WTC11 (cell line): ENCODE results near the gene MACROH2A2. TPM values are rescaled to one million over a fixed set of nuclear protein-coding genes. Genes with fewer than 3 reads are reported as not detected.
A peak's percentile ranks its signal among the peaks of the same experiment; 100 is the strongest.
"Not testable (repeated sequence)": the region's sequence is repeated elsewhere in the genome, so short reads cannot be mapped to it uniquely, and the experiment has no call there.

Experiments used
- ATAC-seq: fragments of 200-7000 bp; cut with Tn5 transposase; 2 replicates; pipeline ENCODE4 v1.10.0; 2021; ENCODE audit warnings: mild to moderate bottlenecking, moderate library complexity
- CTCF ChIA-PET: fragments of 300-600 bp; sonication (Branson Sonifier 250); formaldehyde crosslinking; loops from one replicate; lab custom pipeline; 2021; ENCODE audit warnings: antibody characterized with exemption; lab: Charles Lee
- POLR2A ChIA-PET: fragments of 350-600 bp; sonication (Branson Sonifier 250); formaldehyde crosslinking; loops from one replicate; lab custom pipeline; 2021; ENCODE audit warnings: antibody characterized with exemption; lab: Charles Lee
- DNase-seq: peaks from one replicate; pipeline ENCODE4 v3.0.0; 2021; ENCODE audit warnings: low spot score
- H3K27ac Mint-ChIP-seq: 2 replicates; pipeline ENCODE4 v1.8.0; 2021; ENCODE audit warnings: mixed read lengths
- H3K27me3 Mint-ChIP-seq: 2 replicates; pipeline ENCODE4 v1.8.0; 2021; ENCODE audit warnings: low read depth, mild to moderate bottlenecking, moderate library complexity, mixed read lengths
- H3K36me3 Mint-ChIP-seq: 2 replicates; pipeline ENCODE4 v1.8.0; 2021; ENCODE audit warnings: mixed read lengths
- H3K4me1 Mint-ChIP-seq: 2 replicates; pipeline ENCODE4 v1.8.0; 2022; ENCODE audit warnings: mixed read lengths
- H3K4me3 Mint-ChIP-seq: 2 replicates; pipeline ENCODE4 v1.8.0; 2021; ENCODE audit warnings: mild to moderate bottlenecking, moderate library complexity, mixed read lengths
- H3K9me3 Mint-ChIP-seq: 2 replicates; pipeline ENCODE4 v1.8.0; 2021; ENCODE audit warnings: mixed read lengths
- GRHL2 ChIP-seq: fragments of 250-450 bp; sonication (Bioruptor Pico); IDR thresholded peaks from 2 replicates; pipeline ENCODE4 v1.8.0; 2022; ENCODE audit warnings: mild to moderate bottlenecking, moderate library complexity; ENCODE audit not compliant: insufficient replicate concordance, severe bottlenecking
- PRDM15 ChIP-seq: sonication (generic); formaldehyde crosslinking; IDR thresholded peaks from 2 replicates; pipeline ENCODE4 v1.8.0; 2022; ENCODE audit warnings: missing genetic modification reagents
- SP1 ChIP-seq: sonication (generic); formaldehyde crosslinking; conservative IDR thresholded peaks from 2 replicates; pipeline ENCODE4 v1.8.1; 2022; ENCODE audit warnings: missing genetic modification reagents
- USF2 ChIP-seq: sonication (generic); formaldehyde crosslinking; IDR thresholded peaks from 2 replicates; pipeline ENCODE4 v1.8.1; 2023; ENCODE audit warnings: mild to moderate bottlenecking, missing genetic modification reagents, moderate library complexity
- ZBTB21 ChIP-seq: sonication (generic); formaldehyde crosslinking; IDR thresholded peaks from 2 replicates; pipeline ENCODE4 v1.8.1; 2023; ENCODE audit warnings: mild to moderate bottlenecking, missing genetic modification reagents, borderline replicate concordance
- ZNF423 ChIP-seq: fragments of 250-450 bp; sonication (Bioruptor Pico); IDR thresholded peaks from 2 replicates; pipeline ENCODE4 v2.1.2; 2022; ENCODE audit warnings: mild to moderate bottlenecking, moderate library complexity
- total RNA-seq: library from RNA; stranded (reverse); gene quantifications from 3 replicates; pipeline ENCODE4 v1.2.3, GENCODE V29; 2021
- TF ChIP-seq, protein P1 (sequence below): sonication (generic); formaldehyde crosslinking; IDR thresholded peaks from 2 replicates; pipeline ENCODE4 v1.8.0; 2022; ENCODE audit warnings: mild to moderate bottlenecking, missing genetic modification reagents
- TF ChIP-seq, protein P2 (sequence below): sonication (generic); formaldehyde crosslinking; IDR thresholded peaks from 2 replicates; pipeline ENCODE4 v1.8.1; 2023; ENCODE audit warnings: mild to moderate bottlenecking, missing genetic modification reagents

Gene MACROH2A2
- total RNA-seq, 1 experiment from 2014 or later = 35.4 TPM

GRCh38 chr10:70041016-70041415 is 11.6 kb upstream of the MACROH2A2 start:
- TF ChIP-seq PRDM15 (CRISPR knock-in tag) = no peak
- no peak for TF ChIP-seq GRHL2 (CRISPR knock-in tag)
- TF ChIP-seq, protein P1, sequence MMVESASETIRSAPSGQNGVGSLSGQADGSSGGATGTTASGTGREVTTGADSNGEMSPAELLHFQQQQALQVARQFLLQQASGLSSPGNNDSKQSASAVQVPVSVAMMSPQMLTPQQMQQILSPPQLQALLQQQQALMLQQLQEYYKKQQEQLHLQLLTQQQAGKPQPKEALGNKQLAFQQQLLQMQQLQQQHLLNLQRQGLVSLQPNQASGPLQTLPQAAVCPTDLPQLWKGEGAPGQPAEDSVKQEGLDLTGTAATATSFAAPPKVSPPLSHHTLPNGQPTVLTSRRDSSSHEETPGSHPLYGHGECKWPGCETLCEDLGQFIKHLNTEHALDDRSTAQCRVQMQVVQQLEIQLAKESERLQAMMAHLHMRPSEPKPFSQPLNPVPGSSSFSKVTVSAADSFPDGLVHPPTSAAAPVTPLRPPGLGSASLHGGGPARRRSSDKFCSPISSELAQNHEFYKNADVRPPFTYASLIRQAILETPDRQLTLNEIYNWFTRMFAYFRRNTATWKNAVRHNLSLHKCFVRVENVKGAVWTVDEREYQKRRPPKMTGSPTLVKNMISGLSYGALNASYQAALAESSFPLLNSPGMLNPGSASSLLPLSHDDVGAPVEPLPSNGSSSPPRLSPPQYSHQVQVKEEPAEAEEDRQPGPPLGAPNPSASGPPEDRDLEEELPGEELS (CRISPR knock-in tag) = no peak
- TF ChIP-seq, protein P2, sequence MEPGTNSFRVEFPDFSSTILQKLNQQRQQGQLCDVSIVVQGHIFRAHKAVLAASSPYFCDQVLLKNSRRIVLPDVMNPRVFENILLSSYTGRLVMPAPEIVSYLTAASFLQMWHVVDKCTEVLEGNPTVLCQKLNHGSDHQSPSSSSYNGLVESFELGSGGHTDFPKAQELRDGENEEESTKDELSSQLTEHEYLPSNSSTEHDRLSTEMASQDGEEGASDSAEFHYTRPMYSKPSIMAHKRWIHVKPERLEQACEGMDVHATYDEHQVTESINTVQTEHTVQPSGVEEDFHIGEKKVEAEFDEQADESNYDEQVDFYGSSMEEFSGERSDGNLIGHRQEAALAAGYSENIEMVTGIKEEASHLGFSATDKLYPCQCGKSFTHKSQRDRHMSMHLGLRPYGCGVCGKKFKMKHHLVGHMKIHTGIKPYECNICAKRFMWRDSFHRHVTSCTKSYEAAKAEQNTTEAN (CRISPR knock-in tag) = no peak
- TF ChIP-seq USF2 (CRISPR knock-in tag) = no peak
- no peak for TF ChIP-seq ZBTB21 (CRISPR knock-in tag)
- no peak for TF ChIP-seq SP1 (CRISPR knock-in tag)
- Mint-ChIP-seq H3K4me1 (peaks cover 31% of the 10 kb centered on the region), H3K4me3 (peak overlapping the region; percentile 24; the same call in 1 of the 2 replicates), H3K27me3 (peaks cover 77% of the 10 kb centered on the region), H3K9me3 (peaks cover 39% of the 10 kb centered on the region), H3K27ac (no peak overlapping the region), H3K36me3 (peaks cover 20% of the 10 kb centered on the region)
- POLR2A ChIA-PET = interaction anchor here (0.6 kb wide), 1 partner anchor 58 kb away, joined by 5 read pairs; no protein-coding TSS in a partner anchor
- CTCF ChIA-PET = interaction anchor here (1.1 kb wide), 1 partner anchor 82 kb away, joined by 5 read pairs; no protein-coding TSS in a partner anchor
- ATAC-seq = no peak
- DNase-seq = no peak

DNA sequence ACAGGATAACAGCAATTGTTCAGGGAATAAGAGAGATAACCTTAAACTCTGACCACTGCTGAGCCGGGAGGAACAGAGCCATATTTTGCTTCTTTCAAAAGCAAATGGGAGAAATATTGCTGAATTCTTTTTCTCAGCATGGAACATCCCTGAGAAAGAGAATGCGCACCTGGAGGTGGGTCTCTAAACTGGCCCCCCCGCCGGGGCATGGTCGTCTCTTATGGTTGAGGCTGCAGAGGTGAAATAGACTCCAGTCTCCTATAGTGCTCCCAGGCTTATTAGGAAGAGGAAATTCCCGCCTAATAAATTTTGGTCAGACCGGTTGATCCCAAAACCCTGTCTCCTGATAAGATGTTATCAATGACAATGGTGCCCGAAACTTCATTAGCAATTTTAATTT is 10.9 kb upstream of the MACROH2A2 start:
- H3K27ac Mint-ChIP-seq, ATAC-seq, CTCF ChIA-PET: not testable (repeated sequence)
- H3K4me1 Mint-ChIP-seq = peaks cover 31% of the 10 kb centered on the region
- POLR2A ChIA-PET = interaction anchor here (0.6 kb wide), 1 partner anchor 59 kb away, joined by 5 read pairs; no protein-coding TSS in a partner anchor
- DNase-seq = peak; percentile 68
- H3K36me3 Mint-ChIP-seq = peaks cover 20% of the 10 kb centered on the region
- peaks cover 76% of the 10 kb centered on the region for H3K27me3 Mint-ChIP-seq
- H3K9me3 Mint-ChIP-seq = peaks cover 39% of the 10 kb centered on the region
- peak overlapping the region; percentile 41 for H3K4me3 Mint-ChIP-seq

GRCh38 chr10:70047066-70047465 is 5.6 kb upstream of the MACROH2A2 start:
- H3K27ac Mint-ChIP-seq, H3K36me3 Mint-ChIP-seq, POLR2A ChIA-PET, CTCF ChIA-PET, H3K9me3 Mint-ChIP-seq, H3K4me3 Mint-ChIP-seq, ATAC-seq, DNase-seq: not testable (repeated sequence)
- peaks cover 79% of the 10 kb centered on the region for H3K27me3 Mint-ChIP-seq
- H3K4me1 Mint-ChIP-seq = peaks cover 26% of the 10 kb centered on the region

- H3K36me3 Mint-ChIP-seq = no peaks in the 10 kb centered on the region; the same call in 1 of the 2 replicates
- CTCF ChIA-PET = no interaction called here
- no peak for TF ChIP-seq ZNF423 (CRISPR knock-in tag)
- TF ChIP-seq, all 79 proteins: peak for 0
- peaks cover 20% of the 10 kb centered on the region for H3K4me1 Mint-ChIP-seq
- no peak overlapping the region for H3K4me3 Mint-ChIP-seq
- no peak for DNase-seq
- no peak overlapping the region for H3K27ac Mint-ChIP-seq
- H3K27me3 Mint-ChIP-seq = peaks cover 78% of the 10 kb centered on the region
- peaks cover 2% of the 10 kb centered on the region; the same call in 1 of the 2 replicates for H3K9me3 Mint-ChIP-seq
- ATAC-seq = no peak
- POLR2A ChIA-PET = no interaction called here
These were observed 4.5 kb upstream of the MACROH2A2 start for GRCh38 chr10:70048030-70048723.
